Lower lobe of right lung (tissue), 2 donors: ENCODE measurements around the gene PLA2R1. TPM values are rescaled to one million over a fixed set of nuclear protein-coding genes. Genes with fewer than 3 reads are reported as not detected.

Source experiments
- ATAC-seq, 2 donors: fragments of 200-7000 bp; cut with Tn5 transposase; one replicate each; pipeline ENCODE4 v1.9.1; 2020 to 2022; ENCODE audit warnings: mild to moderate bottlenecking in 2 of 2, moderate library complexity in 2 of 2
- DNase-seq: peaks from one replicate; pipeline ENCODE4 v3.0.0-alpha.2; 2020
- H3K27ac ChIP-seq: fragments of 200-600 bp; one replicate; pipeline ENCODE4 v1.8.0; 2022
- H3K27me3 ChIP-seq: fragments of 200-600 bp; one replicate; pipeline ENCODE4 v1.8.0; 2022; ENCODE audit warnings: low read depth
- H3K36me3 ChIP-seq: fragments of 200-600 bp; one replicate; pipeline ENCODE4 v1.8.0; 2022; ENCODE audit warnings: mild to moderate bottlenecking
- H3K4me1 ChIP-seq: fragments of 200-600 bp; one replicate; pipeline ENCODE4 v1.8.0; 2022
- H3K4me3 ChIP-seq: fragments of 200-600 bp; one replicate; pipeline ENCODE4 v1.8.0; 2022; ENCODE audit warnings: mild to moderate bottlenecking
- H3K9me3 ChIP-seq: fragments of 200-600 bp; one replicate; pipeline ENCODE4 v1.8.0; 2022
- CTCF ChIP-seq: fragments of 200-600 bp; IDR thresholded peaks from one replicate; pipeline ENCODE4 v1.8.0; 2022; ENCODE audit warnings: antibody characterized with exemption, mild to moderate bottlenecking
- intact Hi-C: fragments of 100-400 bp; cut with DNase I; formaldehyde crosslinking; loops from one replicate; pipeline ENCODE4 v1.11.0; 2022
- total RNA-seq: library from RNA; stranded (reverse); fragmentation: NEBNext Ultra II Directional; extraction: Animal tissue kit (Norgen Biotek cat#: 25700); gene quantifications from one replicate; pipeline ENCODE4 v1.2.1, GENCODE V29; 2021
- donor health status: DM: no; HTN: yes; CAD: no; lungs with severe emphysema.

PLA2R1 gene
- total RNA-seq, 1 donor from 2014 or later = 5.6 TPM

- no peak for ATAC-seq
Measured at GRCh38 chr2:160029270-160029628, 33.2 kb downstream of the PLA2R1 start.

GRCh38 chr2:160028431-160029269, 33.8 kb downstream of the PLA2R1 start:
- intact Hi-C loops = no loop called here
- no peak overlapping the region for H3K27ac ChIP-seq
- H3K27me3 ChIP-seq = no peaks in the 10 kb centered on the region
- no peak for ATAC-seq
- no peaks in the 10 kb centered on the region for H3K36me3 ChIP-seq
- H3K9me3 ChIP-seq = no peaks in the 10 kb centered on the region
- no peaks in the 10 kb centered on the region for H3K4me1 ChIP-seq
- H3K4me3 ChIP-seq = no peak overlapping the region
- TF ChIP-seq CTCF = no peak
- no peak for DNase-seq

More at GRCh38 chr2:160029270-160029628, 33.2 kb downstream of the PLA2R1 start:
- Histone ChIP-seq H3K9me3 (no peaks in the 10 kb centered on the region), H3K27ac (no peak overlapping the region), H3K4me1 (no peaks in the 10 kb centered on the region), H3K4me3 (no peak overlapping the region), H3K36me3 (no peaks in the 10 kb centered on the region), H3K27me3 (no peaks in the 10 kb centered on the region)
- intact Hi-C loops = no loop called here
- DNase-seq = no peak
- TF ChIP-seq CTCF = no peak

GRCh38 chr2:160022162-160022561, 40.3 kb downstream of the PLA2R1 start:
- Histone ChIP-seq H3K27ac (no peak overlapping the region), H3K27me3 (no peaks in the 10 kb centered on the region), H3K36me3 (no peaks in the 10 kb centered on the region), H3K4me1 (no peaks in the 10 kb centered on the region), H3K4me3 (no peak overlapping the region), H3K9me3 (peaks cover 8% of the 10 kb centered on the region)
- intact Hi-C loops = no loop called here
- TF ChIP-seq CTCF = peak; percentile 17
- ATAC-seq (no peak), DNase-seq (no peak)

GRCh38 chr2:160019374-160020090, 42.9 kb downstream of the PLA2R1 start:
- Histone ChIP-seq H3K9me3 (peaks cover 8% of the 10 kb centered on the region), H3K4me3 (no peak overlapping the region), H3K27me3 (no peaks in the 10 kb centered on the region), H3K27ac (no peak overlapping the region), H3K4me1 (no peaks in the 10 kb centered on the region), H3K36me3 (no peaks in the 10 kb centered on the region)
- DNase-seq = no peak
- ATAC-seq = no peak
- TF ChIP-seq CTCF = no peak
- intact Hi-C loops = no loop called here

GRCh38 chr2:160015746-160016145, 46.7 kb downstream of the PLA2R1 start:
- ATAC-seq = no peak
- H3K27me3 ChIP-seq = no peaks in the 10 kb centered on the region
- H3K27ac ChIP-seq = no peak overlapping the region

More at GRCh38 chr2:160015746-160016145, 46.7 kb downstream of the PLA2R1 start:
- Histone ChIP-seq H3K9me3 (no peaks in the 10 kb centered on the region), H3K36me3 (no peaks in the 10 kb centered on the region), H3K4me1 (no peaks in the 10 kb centered on the region), H3K4me3 (no peak overlapping the region)
- DNase-seq = no peak
- TF ChIP-seq CTCF = no peak
- intact Hi-C loops = no loop called here
